Psoas muscle (tissue), 8 donors: ENCODE results near the gene NOTCH4. TPM values are rescaled to one million over a fixed set of nuclear protein-coding genes. Genes with fewer than 3 reads are reported as not detected.
"Not testable (repeated sequence)": the region's sequence is repeated elsewhere in the genome, so short reads cannot be mapped to it uniquely, and the experiment has no call there.

Source experiments
- ATAC-seq, 4 donors: fragments of 200-7000 bp; cut with Tn5 transposase; one replicate each; pipeline ENCODE4 v1.9.1; 2020; ENCODE audit warnings: moderate library complexity in 3 of 4, mild to moderate bottlenecking in 2 of 4
- DNase-seq, 2 donors: peaks; one replicate each; pipeline ENCODE4 v3.0.0-alpha.2; 2020
- H3K27ac ChIP-seq: fragments of 200-600 bp; one replicate; pipeline ENCODE4 v1.8.0; 2022
- H3K27me3 ChIP-seq, 3 donors: fragments of 200-600 bp in 1 of 3; one replicate each; pipeline versions ENCODE4 v1.6.1 to v1.8.0; 2013 to 2022; ENCODE audit warnings: low read length in 2 of 3, mild to moderate bottlenecking in 2 of 3, moderate library complexity in 1 of 3; ENCODE audit not compliant: insufficient read depth in 3 of 3
- H3K36me3 ChIP-seq, 2 donors: fragments of 200-600 bp in 1 of 2; one replicate each; pipeline versions ENCODE4 v1.6.1 to v1.8.0; 2013 to 2022; ENCODE audit warnings: low read depth in 1 of 2, mild to moderate bottlenecking in 1 of 2, moderate library complexity in 1 of 2; ENCODE audit not compliant: insufficient read depth in 1 of 2
- H3K4me1 ChIP-seq: fragments of 200-600 bp; one replicate; pipeline ENCODE4 v1.8.0; 2022
- H3K4me3 ChIP-seq: fragments of 200-600 bp; one replicate; pipeline ENCODE4 v1.8.0; 2022; ENCODE audit warnings: mild to moderate bottlenecking
- H3K9me3 ChIP-seq: fragments of 200-600 bp; one replicate; pipeline ENCODE4 v1.8.0; 2022
- WGBS, 3 donors: extraction: QIAGEN DNeasy Blood & Tissue Kit; methylation state at CpG; one replicate each; pipeline versions ENCODE4 v1.1.6 to v1.1.7; 2013; 5-methylcytosine and 5-hydroxymethylcytosine counted together
- intact Hi-C, 2 donors: fragments of 100-400 bp; cut with DNase I; formaldehyde crosslinking; loops; one replicate each; pipeline versions ENCODE4 v1.11.0 to v1.14.2; 2022
- polyA plus RNA-seq, 3 donors: library from polyadenylated mRNA; stranded (reverse); fragments of 200-250 nt; gene quantifications; one replicate each; pipeline ENCODE4 v1.2.3, GENCODE V29; 2013
- total RNA-seq, 4 donors: library from RNA; stranded (reverse); fragmentation: NEBNext Ultra II Directional in 2 of 4; extraction: Animal tissue kit (Norgen Biotek cat#: 25700) in 2 of 4; gene quantifications; one replicate each; pipeline versions ENCODE4 v1.2.1 to v1.2.4, GENCODE V29; 2021 to 2023
- TF ChIP-seq, protein P1 (sequence below): fragments of 200-600 bp; IDR thresholded peaks from one replicate; pipeline ENCODE4 v1.8.0; 2022; ENCODE audit warnings: antibody characterized with exemption
- donor health status: healthy with polysubstance abuse.
- donor health status: DM: no; HTN: no; CAD: no; lungs with moderate emphysema.
- donor health status: Bipolar disorder and iron deficiency.
- donor health status: healthy.
- donor health status: DM: yes; HTN: yes; CAD: no.
- donor health status: DM: no; HTN: no; CAD: no.
- donor health status: DM: no; HTN: no; CAD: no.
- donor health status: DM: yes; HTN: yes; CAD: no.

NOTCH4 gene
- total and polyA plus RNA-seq, 7 donors = 9.7 to 19.5 (median 12.6) TPM

DNA sequence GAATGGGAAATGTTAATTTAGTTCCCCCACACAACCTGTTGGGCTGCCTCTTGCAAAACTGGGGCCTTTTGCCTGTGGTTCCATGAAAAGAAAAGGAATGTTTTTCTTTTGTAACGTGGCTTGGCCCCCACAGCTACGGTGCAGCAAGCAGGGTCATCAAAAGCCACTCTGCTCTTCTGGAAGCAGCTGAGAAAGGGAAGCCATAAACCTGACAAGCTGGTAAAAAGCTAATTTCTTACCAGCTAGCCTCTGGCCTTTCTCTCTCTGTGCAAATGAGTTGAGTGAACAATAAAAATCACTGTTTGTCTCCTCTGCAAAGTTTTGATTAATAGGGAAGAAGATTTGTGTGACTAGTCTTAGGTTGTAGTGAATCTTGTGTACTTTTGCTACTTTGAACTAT is 23.5 kb upstream of the NOTCH4 start:
- ATAC-seq = no peak
- 41 to 66% (median 42%) methylated on average over 2 of the region's 2 CpGs for WGBS, 3 donors
- intact Hi-C loops = loop anchor here (5.0 kb wide), 2 partner anchors 455 to 550 kb away; no protein-coding TSS in a partner anchor

GRCh38 chr6:32244946-32245398 is 21.1 kb upstream of the NOTCH4 start:
- Histone ChIP-seq H3K9me3 (no peaks in the 10 kb centered on the region), H3K27me3 (no peaks in the 10 kb centered on the region), H3K27ac (peak overlapping the region; percentile 51), H3K4me3 (peak overlapping the region; percentile 27), H3K36me3 (no peaks in the 10 kb centered on the region), H3K4me1 (peaks cover 4% of the 10 kb centered on the region)
- TF ChIP-seq, protein P1, sequence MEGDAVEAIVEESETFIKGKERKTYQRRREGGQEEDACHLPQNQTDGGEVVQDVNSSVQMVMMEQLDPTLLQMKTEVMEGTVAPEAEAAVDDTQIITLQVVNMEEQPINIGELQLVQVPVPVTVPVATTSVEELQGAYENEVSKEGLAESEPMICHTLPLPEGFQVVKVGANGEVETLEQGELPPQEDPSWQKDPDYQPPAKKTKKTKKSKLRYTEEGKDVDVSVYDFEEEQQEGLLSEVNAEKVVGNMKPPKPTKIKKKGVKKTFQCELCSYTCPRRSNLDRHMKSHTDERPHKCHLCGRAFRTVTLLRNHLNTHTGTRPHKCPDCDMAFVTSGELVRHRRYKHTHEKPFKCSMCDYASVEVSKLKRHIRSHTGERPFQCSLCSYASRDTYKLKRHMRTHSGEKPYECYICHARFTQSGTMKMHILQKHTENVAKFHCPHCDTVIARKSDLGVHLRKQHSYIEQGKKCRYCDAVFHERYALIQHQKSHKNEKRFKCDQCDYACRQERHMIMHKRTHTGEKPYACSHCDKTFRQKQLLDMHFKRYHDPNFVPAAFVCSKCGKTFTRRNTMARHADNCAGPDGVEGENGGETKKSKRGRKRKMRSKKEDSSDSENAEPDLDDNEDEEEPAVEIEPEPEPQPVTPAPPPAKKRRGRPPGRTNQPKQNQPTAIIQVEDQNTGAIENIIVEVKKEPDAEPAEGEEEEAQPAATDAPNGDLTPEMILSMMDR = peak; percentile 92
- ATAC-seq (peak; percentile 73 to 93 (median 86)), DNase-seq (peak; percentile 85 to 89)
- intact Hi-C loops = loop anchor here (5.0 kb wide), 3 partner anchors 167 to 552 kb away; no protein-coding TSS in a partner anchor
- WGBS, 3 donors = 0% methylated on average over 14 of the region's 14 CpGs

More for the DNA sequence above, 23.5 kb upstream of the NOTCH4 start:
- Histone ChIP-seq H3K36me3 (no peaks in the 10 kb centered on the region), H3K4me1 (peaks cover 4% of the 10 kb centered on the region), H3K4me3 (no peak overlapping the region), H3K9me3 (no peaks in the 10 kb centered on the region), H3K27ac (no peak overlapping the region), H3K27me3 (no peaks in the 10 kb centered on the region)
- DNase-seq = no peak
- TF ChIP-seq, protein P1 = no peak

GRCh38 chr6:32244270-32244669 is 20.4 kb upstream of the NOTCH4 start:
- intact Hi-C loops = loop anchor here in 1 of 2 donors (5.0 kb wide), 1 partner anchor 168 kb away; no protein-coding TSS in a partner anchor
- Histone ChIP-seq H3K27me3 (no peaks in the 10 kb centered on the region), H3K4me3 (peak overlapping the region; percentile 27), H3K27ac (no peak overlapping the region), H3K9me3 (no peaks in the 10 kb centered on the region), H3K4me1 (peaks cover 4% of the 10 kb centered on the region), H3K36me3 (no peaks in the 10 kb centered on the region)
- ATAC-seq = peak in 3 of 4 donors; percentile 70 to 85 (median 73)
- peak; percentile 41 to 62 for DNase-seq
- TF ChIP-seq, protein P1 = no peak
- 18 to 27% (median 21%) methylated on average over 4 of the region's 4 CpGs for WGBS, 3 donors

GRCh38 chr6:32242318-32242813 is 18.5 kb upstream of the NOTCH4 start:
- H3K9me3 ChIP-seq, ATAC-seq, H3K36me3 ChIP-seq, H3K4me1 ChIP-seq, H3K27ac ChIP-seq, H3K4me3 ChIP-seq, H3K27me3 ChIP-seq, DNase-seq: not testable (repeated sequence)
- intact Hi-C loops = loop anchor here in 1 of 2 donors (5.0 kb wide), 1 partner anchor 170 kb away; no protein-coding TSS in a partner anchor
- 66 to 74% (median 72%) methylated on average over 3 to 4 of the region's 4 CpGs for WGBS, 3 donors

DNA sequence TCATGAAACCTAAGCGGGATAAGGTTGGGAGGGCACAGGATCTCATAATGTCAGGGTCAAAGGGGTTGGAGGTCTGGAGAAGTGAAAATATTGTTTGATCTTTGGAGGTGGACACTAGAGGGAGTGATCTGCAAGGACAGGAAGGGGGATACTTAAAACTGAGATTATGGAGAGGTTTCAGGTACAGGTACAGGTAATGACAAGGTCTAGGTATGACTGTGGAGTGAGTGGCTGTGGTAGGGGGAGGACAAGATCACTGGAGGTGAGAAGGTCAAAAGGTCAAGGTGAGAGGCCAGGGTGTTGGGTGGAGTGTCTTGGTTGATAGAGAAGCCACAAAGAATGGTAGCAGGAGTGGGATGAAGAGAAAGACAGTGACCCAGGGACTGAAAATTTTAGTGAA is 16.8 kb upstream of the NOTCH4 start:
- WGBS, 3 donors = 84 to 91% (median 91%) methylated on average over 1 of the region's 1 CpG
- intact Hi-C loops = loop anchor here in 1 of 2 donors (5.0 kb wide), 1 partner anchor 172 kb away; no protein-coding TSS in a partner anchor
- no peak for ATAC-seq

More for the DNA sequence above, 16.8 kb upstream of the NOTCH4 start:
- TF ChIP-seq, protein P1 = no peak
- no peak overlapping the region for H3K4me3 ChIP-seq
- DNase-seq = no peak
- no peaks in the 10 kb centered on the region for H3K27me3 ChIP-seq
- H3K9me3 ChIP-seq = no peaks in the 10 kb centered on the region
- no peak overlapping the region for H3K27ac ChIP-seq
- peaks cover 4% of the 10 kb centered on the region for H3K4me1 ChIP-seq
- H3K36me3 ChIP-seq = no peaks in the 10 kb centered on the region
